Ishikawa (cell line): ENCODE data around the gene ARID3B.

Experiments used
- CREB1 ChIP-seq: IDR thresholded peaks from 2 replicates; pipeline ENCODE4 v1.6.1; 2012; ENCODE audit warnings: low read depth
- EP300 ChIP-seq: IDR thresholded peaks from 2 replicates; pipeline ENCODE4 v1.6.1; 2012; ENCODE audit warnings: borderline replicate concordance
- RAD21 ChIP-seq: IDR thresholded peaks from 2 replicates; pipeline ENCODE4 v1.6.1; 2012; ENCODE audit warnings: low read depth
- TAF1 ChIP-seq: IDR thresholded peaks from 2 replicates; pipeline ENCODE4 v1.6.1; 2012; ENCODE audit warnings: low read depth, mild to moderate bottlenecking
- YY1 ChIP-seq: IDR thresholded peaks from 2 replicates; pipeline ENCODE4 v1.6.1; 2012; ENCODE audit warnings: low read depth
- TF ChIP-seq, protein P1 (sequence below): IDR thresholded peaks from 2 replicates; pipeline ENCODE4 v1.6.1; 2012
- TF ChIP-seq, protein P2 (sequence below): IDR thresholded peaks from 2 replicates; pipeline ENCODE4 v1.6.1; 2012
- TF ChIP-seq, protein P3 (sequence below): IDR thresholded peaks from 2 replicates; pipeline ENCODE4 v1.6.1; 2012; ENCODE audit warnings: low read depth, mild to moderate bottlenecking

DNA sequence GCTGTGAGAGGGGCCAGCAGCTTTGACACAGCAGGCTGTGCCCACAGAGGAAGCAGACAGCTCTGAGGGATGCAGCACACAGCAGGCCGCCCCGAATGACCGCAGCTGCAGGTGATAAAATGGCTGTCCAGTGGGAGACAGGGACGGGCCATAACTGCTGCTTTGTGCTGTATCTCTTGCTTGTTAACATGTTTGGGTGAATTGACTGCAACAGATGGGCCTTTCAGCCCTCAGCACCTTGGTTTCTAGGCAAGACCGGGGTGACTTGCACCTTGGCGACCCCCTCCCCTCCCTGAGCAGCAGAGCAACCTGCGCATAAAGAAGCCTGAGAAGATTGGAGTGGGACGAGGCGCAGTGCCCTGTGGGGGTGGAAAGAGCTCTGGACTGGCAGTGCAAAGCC lies 38.0 kb downstream of the ARID3B start:
- TF ChIP-seq, protein P1, sequence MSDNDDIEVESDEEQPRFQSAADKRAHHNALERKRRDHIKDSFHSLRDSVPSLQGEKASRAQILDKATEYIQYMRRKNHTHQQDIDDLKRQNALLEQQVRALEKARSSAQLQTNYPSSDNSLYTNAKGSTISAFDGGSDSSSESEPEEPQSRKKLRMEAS: no peak
- TF ChIP-seq CREB1 (no peak), TAF1 (no peak), EP300 (no peak), YY1 (no peak), RAD21 (no peak)
- TF ChIP-seq, protein P2, sequence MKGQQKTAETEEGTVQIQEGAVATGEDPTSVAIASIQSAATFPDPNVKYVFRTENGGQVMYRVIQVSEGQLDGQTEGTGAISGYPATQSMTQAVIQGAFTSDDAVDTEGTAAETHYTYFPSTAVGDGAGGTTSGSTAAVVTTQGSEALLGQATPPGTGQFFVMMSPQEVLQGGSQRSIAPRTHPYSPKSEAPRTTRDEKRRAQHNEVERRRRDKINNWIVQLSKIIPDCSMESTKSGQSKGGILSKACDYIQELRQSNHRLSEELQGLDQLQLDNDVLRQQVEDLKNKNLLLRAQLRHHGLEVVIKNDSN: no peak
- TF ChIP-seq, protein P3, sequence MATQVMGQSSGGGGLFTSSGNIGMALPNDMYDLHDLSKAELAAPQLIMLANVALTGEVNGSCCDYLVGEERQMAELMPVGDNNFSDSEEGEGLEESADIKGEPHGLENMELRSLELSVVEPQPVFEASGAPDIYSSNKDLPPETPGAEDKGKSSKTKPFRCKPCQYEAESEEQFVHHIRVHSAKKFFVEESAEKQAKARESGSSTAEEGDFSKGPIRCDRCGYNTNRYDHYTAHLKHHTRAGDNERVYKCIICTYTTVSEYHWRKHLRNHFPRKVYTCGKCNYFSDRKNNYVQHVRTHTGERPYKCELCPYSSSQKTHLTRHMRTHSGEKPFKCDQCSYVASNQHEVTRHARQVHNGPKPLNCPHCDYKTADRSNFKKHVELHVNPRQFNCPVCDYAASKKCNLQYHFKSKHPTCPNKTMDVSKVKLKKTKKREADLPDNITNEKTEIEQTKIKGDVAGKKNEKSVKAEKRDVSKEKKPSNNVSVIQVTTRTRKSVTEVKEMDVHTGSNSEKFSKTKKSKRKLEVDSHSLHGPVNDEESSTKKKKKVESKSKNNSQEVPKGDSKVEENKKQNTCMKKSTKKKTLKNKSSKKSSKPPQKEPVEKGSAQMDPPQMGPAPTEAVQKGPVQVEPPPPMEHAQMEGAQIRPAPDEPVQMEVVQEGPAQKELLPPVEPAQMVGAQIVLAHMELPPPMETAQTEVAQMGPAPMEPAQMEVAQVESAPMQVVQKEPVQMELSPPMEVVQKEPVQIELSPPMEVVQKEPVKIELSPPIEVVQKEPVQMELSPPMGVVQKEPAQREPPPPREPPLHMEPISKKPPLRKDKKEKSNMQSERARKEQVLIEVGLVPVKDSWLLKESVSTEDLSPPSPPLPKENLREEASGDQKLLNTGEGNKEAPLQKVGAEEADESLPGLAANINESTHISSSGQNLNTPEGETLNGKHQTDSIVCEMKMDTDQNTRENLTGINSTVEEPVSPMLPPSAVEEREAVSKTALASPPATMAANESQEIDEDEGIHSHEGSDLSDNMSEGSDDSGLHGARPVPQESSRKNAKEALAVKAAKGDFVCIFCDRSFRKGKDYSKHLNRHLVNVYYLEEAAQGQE: no peak
